Pancreas (tissue), 10 donors: ENCODE measurements around the gene MARCOL. TPM values are rescaled to one million over a fixed set of nuclear protein-coding genes. Genes with fewer than 3 reads are reported as not detected.
A peak's percentile ranks its signal among the peaks of the same experiment; 100 is the strongest.
"Not testable (repeated sequence)": the region's sequence is repeated elsewhere in the genome, so short reads cannot be mapped to it uniquely, and the experiment has no call there.

Experiments
- ATAC-seq, 4 donors: fragments of 200-7000 bp; cut with Tn5 transposase; one replicate each; pipeline versions ENCODE4 v1.8.0 to v1.9.1; 2020; ENCODE audit warnings: mild to moderate bottlenecking in 4 of 4, moderate library complexity in 4 of 4
- DNase-seq, 6 donors: peaks; one replicate each; pipeline ENCODE4 v3.0.0-alpha.2; 2020
- FAIRE-seq: peaks from 2 replicates; lab custom pipeline; 2012; peaks lifted over from hg19 to GRCh38; lab: Jason Lieb, UNC
- H3K27ac ChIP-seq, 4 donors: fragments of 200-600 bp; sonication (generic); 1 replicate in 3 of 4; 2 replicates in 1 of 4; pipeline versions ENCODE4 v1.5.0 to v1.8.0; 2020
- H3K27me3 ChIP-seq, 4 donors: fragments of 200-600 bp; one replicate each; pipeline ENCODE4 v1.8.0; 2021
- H3K36me3 ChIP-seq, 3 donors: fragments of 200-600 bp; sonication (generic) in 1 of 3; one replicate each; pipeline versions ENCODE4 v1.5.0 to v1.8.0; 2020 to 2021
- H3K4me1 ChIP-seq, 3 donors: fragments of 200-600 bp; one replicate each; pipeline ENCODE4 v1.8.0; 2021
- H3K4me3 ChIP-seq, 4 donors: fragments of 200-600 bp; sonication (generic) in 2 of 4; one replicate each; pipeline versions ENCODE4 v1.5.0 to v1.8.0; 2020 to 2021
- H3K9me3 ChIP-seq, 4 donors: fragments of 200-600 bp; one replicate each; pipeline ENCODE4 v1.8.0; 2021
- WGBS, 2 donors: extraction: QIAGEN DNeasy Blood & Tissue Kit; methylation state at CpG; one replicate each; pipeline ENCODE4 v1.1.7; 2013; 5-methylcytosine and 5-hydroxymethylcytosine counted together
- intact Hi-C, 3 donors: fragments of 100-400 bp; cut with DNase I; formaldehyde crosslinking; loops; one replicate each; pipeline versions ENCODE4 v1.11.1 to v1.14.2; 2022
- polyA plus RNA-seq, 2 donors: library from polyadenylated mRNA; stranded (reverse); fragments of 200-250 nt; gene quantifications; one replicate each; pipeline ENCODE4 v1.2.3, GENCODE V29; 2013
- total RNA-seq, 6 donors: library from RNA; stranded (reverse); fragmentation: NEBNext Ultra II Directional in 4 of 6; extraction: Animal tissue kit (Norgen Biotek cat#: 25700) in 4 of 6; gene quantifications; one replicate each; pipeline versions ENCODE4 v1.2.1 to v1.2.4, GENCODE V29; 2021 to 2023
- TF ChIP-seq, protein P1 (sequence below), 4 donors: fragments of 200-600 bp; sonication (generic) in 3 of 4; IDR thresholded peaks; one replicate each; pipeline versions ENCODE4 v1.5.0 to v1.8.0; 2021; ENCODE audit warnings: antibody characterized with exemption in 4 of 4
- donor health status: healthy with polysubstance abuse.
- donor health status: DM: no; HTN: no; CAD: no; lungs with moderate emphysema.
- donor health status: DM: no; HTN: no; CAD: no.
- donor health status: control.
- donor health status: control.
- donor health status: Bipolar disorder and iron deficiency.
- donor health status: DM: yes; HTN: yes; CAD: no.
- donor health status: DM: no; HTN: no; CAD: no.
- donor health status: DM: no; HTN: no; CAD: no.
- donor health status: DM: yes; HTN: yes; CAD: no.

Gene MARCOL
- total and polyA plus RNA-seq, 8 donors, result not detected

DNA sequence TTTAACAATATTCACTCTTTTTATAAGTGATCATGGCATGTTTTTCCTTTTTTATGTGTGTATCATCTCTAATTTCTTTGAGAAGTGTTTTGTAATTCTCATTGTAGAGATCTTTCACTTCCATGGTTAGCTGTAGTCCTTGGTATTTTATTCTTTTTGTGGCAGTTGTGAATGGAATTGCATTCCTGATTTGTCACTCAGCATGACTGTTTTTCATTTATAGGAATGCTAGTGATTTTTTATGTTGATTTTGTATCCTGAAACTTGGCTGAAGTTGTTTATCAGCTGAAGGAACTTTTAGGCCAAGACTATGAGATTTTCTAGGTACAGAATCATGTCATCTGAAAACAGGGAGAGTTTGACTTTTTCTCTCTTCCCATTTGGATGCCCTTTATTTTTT, 17.1 kb downstream of the MARCOL start:
- intact Hi-C loops, result no loop called here
- H3K36me3 ChIP-seq, result no peaks in the 10 kb centered on the region
- H3K4me1 ChIP-seq, result no peaks in the 10 kb centered on the region
- ATAC-seq (no peak), FAIRE-seq (no peak), DNase-seq (no peak)
- H3K4me3 ChIP-seq, result no peak overlapping the region
- no peaks in the 10 kb centered on the region for H3K27me3 ChIP-seq
- no peaks in the 10 kb centered on the region for H3K9me3 ChIP-seq
- H3K27ac ChIP-seq, result no peak overlapping the region
- TF ChIP-seq, protein P1, sequence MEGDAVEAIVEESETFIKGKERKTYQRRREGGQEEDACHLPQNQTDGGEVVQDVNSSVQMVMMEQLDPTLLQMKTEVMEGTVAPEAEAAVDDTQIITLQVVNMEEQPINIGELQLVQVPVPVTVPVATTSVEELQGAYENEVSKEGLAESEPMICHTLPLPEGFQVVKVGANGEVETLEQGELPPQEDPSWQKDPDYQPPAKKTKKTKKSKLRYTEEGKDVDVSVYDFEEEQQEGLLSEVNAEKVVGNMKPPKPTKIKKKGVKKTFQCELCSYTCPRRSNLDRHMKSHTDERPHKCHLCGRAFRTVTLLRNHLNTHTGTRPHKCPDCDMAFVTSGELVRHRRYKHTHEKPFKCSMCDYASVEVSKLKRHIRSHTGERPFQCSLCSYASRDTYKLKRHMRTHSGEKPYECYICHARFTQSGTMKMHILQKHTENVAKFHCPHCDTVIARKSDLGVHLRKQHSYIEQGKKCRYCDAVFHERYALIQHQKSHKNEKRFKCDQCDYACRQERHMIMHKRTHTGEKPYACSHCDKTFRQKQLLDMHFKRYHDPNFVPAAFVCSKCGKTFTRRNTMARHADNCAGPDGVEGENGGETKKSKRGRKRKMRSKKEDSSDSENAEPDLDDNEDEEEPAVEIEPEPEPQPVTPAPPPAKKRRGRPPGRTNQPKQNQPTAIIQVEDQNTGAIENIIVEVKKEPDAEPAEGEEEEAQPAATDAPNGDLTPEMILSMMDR (IDR thresholded peaks at IDR 0.05), result no peak

DNA sequence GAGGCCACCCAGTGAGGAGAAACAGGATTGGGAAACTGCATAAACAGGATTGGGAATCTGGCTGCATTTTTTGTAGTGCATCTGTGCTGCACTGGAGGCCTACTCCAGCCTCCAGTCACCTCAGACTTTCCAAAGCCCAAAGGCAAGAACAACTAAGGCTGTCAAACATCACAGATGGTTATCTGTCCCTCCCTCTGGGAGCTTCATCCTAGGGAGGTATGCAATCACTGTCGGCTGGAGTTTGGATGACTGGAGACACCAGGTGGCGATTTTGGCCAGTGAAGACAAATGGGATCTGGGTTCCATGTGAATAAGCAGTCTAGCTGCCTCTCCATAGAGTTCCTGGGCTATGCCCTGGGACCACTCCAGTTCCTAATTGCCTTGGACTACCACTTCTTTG, 21.0 kb downstream of the MARCOL start:
- FAIRE-seq (no peak), ATAC-seq (no peak), DNase-seq (no peak)
- 56 to 67% methylated on average over 2 of the region's 2 CpGs for WGBS, 2 donors
- H3K36me3 ChIP-seq, result no peaks in the 10 kb centered on the region
- H3K27ac ChIP-seq, result no peak overlapping the region
- H3K27me3 ChIP-seq, result no peaks in the 10 kb centered on the region
- H3K4me1 ChIP-seq, result no peaks in the 10 kb centered on the region
- TF ChIP-seq, protein P1 (IDR thresholded peaks at IDR 0.05), result no peak
- no peaks in the 10 kb centered on the region for H3K9me3 ChIP-seq
- intact Hi-C loops, result no loop called here
- no peak overlapping the region for H3K4me3 ChIP-seq

DNA sequence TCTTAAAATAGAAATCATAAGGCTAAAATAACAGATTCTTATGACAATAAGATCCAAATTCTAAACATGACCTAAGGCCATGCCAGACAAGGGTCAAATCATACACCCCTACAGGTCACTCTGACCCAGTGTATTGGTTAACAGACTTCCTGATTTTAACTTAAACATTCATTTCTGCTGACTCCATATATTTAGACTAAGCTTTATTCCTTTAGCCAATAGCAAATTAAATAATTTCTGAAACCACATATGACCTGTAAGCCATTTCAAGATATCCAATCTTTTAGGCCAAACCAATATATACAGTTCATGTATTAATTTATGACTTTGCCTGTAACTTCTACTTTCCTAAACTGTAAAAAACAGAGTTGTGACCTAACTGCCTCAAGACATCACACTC, 22.9 kb downstream of the MARCOL start:
- DNase-seq (no peak), ATAC-seq (no peak), FAIRE-seq (no peak)
- Histone ChIP-seq H3K36me3 (no peaks in the 10 kb centered on the region), H3K9me3 (no peaks in the 10 kb centered on the region), H3K27ac (no peak overlapping the region), H3K27me3 (no peaks in the 10 kb centered on the region), H3K4me3 (no peak overlapping the region), H3K4me1 (no peaks in the 10 kb centered on the region)
- TF ChIP-seq, protein P1 (IDR thresholded peaks at IDR 0.05), result no peak
- intact Hi-C loops, result no loop called here

DNA sequence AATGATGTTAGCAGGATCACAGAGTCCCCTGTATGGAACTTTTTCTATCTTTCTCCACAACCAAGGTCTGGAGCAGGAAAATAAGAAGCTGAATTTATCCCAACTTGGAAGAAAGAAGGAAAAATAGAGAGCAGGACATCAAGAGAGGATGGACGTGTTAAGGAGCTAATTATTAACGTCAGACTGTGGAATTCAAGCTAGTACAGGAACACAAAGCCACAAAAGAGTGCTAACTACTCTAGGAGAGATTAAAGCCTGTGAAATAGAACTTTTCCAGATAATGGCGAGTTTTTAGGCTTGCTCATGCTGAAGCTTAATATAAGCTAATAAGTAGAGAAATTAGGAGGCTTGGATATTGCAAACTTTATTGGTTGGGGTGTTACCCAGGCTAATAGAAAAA, 29.6 kb downstream of the MARCOL start:
- FAIRE-seq (no peak), ATAC-seq (peak in 2 of 4 donors; percentile 53 to 66), DNase-seq (no peak)
- no peaks in the 10 kb centered on the region for H3K36me3 ChIP-seq
- TF ChIP-seq, protein P1 (IDR thresholded peaks at IDR 0.05), result no peak
- peak overlapping the region in 2 of 4 donors; percentile 19 to 20 for H3K27ac ChIP-seq
- no peak overlapping the region for H3K4me3 ChIP-seq
- H3K4me1 ChIP-seq, result no peaks in the 10 kb centered on the region
- WGBS, 2 donors, result 31 to 44% methylated on average over 3 of the region's 3 CpGs
- no peaks in the 10 kb centered on the region for H3K9me3 ChIP-seq
- intact Hi-C loops, result no loop called here
- no peaks in the 10 kb centered on the region for H3K27me3 ChIP-seq

DNA sequence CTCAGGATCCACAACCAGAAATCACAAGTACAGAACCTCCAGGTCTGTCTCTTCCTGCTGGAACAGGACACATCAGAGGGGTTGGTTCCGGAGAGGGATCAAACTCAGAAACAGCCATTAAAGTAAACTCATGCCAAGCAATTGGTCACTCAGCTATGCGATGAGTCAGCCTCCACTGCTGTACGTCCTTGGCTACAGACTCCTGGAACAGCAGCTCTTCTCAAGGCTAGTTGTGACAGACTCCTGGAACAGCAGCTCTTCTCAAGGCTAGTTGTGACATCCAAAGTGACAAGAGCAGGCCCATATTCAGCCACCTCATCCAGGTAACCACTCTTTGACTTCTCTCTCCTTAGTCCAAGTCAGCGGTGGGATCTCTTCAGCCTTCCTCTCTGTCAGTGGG, 30.2 kb downstream of the MARCOL start, which contains the start of gene SPINK13:
Gene SPINK13 (plus strand): TSS at position 229 of the 400 bp plus-strand sequence. CDS start 1,279 bp downstream, outside the sequence.
- ATAC-seq, result peak; percentile 77 to 95 (median 84)
- no peak within 1 kb of the TSS for H3K4me3 ChIP-seq
- TF ChIP-seq, protein P1 (IDR thresholded peaks at IDR 0.05), result no peak
- no peak for FAIRE-seq
- 48 to 54% methylated on average over 4 of the region's 4 CpGs for WGBS, 2 donors
- intact Hi-C loops, result no loop called here
- no peaks in the 10 kb centered on the region for H3K9me3 ChIP-seq
- no peaks in the 10 kb centered on the region for H3K36me3 ChIP-seq
- no peaks in the 10 kb centered on the region for H3K27me3 ChIP-seq
- H3K27ac ChIP-seq, result peak within 1 kb of the TSS in 2 of 4 donors; percentile 19 to 20
- DNase-seq, result peak in 3 of 6 donors; percentile 20 to 45 (median 24)
- H3K4me1 ChIP-seq, result no peaks in the 10 kb centered on the region

DNA sequence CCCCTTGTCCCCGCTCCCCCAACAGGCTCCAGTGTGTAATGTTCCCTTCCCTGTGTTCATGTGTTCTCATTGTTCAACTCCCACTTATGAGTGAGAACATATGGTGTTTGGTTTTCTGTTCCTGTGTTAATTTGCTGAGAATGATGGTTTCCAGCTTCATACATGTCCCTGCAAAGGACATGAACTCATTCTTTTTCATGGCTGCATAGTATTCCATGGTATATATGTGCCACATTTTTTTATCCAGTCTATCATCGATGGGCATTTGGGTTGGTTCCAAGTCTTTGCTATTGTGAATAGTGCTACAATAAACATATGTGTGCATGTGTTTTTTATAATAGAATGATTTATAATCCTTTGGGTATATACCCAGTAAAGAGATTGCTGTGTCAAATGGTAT, 36.8 kb downstream of the MARCOL start:
- H3K27ac ChIP-seq, H3K4me1 ChIP-seq, H3K9me3 ChIP-seq, FAIRE-seq, H3K27me3 ChIP-seq, H3K4me3 ChIP-seq, intact Hi-C loops, H3K36me3 ChIP-seq, DNase-seq, ATAC-seq: not testable (repeated sequence)
- WGBS, 2 donors, result 88 to 94% methylated on average over 2 of the region's 2 CpGs

DNA sequence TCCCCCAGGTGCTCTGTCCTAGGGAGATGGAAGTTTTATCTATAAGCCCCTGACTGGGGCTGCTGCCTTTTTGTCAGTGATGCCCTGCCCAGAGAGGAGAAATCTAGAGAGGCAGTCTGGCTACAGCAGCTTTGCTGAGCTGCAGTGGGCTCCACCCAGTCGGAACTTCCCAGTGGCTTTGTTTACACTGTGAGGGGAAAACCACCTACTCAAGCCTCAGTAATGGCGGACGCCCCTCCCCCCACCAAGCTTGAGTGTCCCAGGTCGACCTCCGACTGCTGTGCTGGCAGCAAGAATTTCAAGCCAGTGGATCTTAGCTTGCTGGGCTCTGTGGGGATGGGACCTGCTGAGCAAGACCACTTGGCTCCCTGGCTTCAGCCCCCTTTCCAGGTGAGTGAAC, 42.6 kb downstream of the MARCOL start:
- intact Hi-C loops, H3K9me3 ChIP-seq, H3K27ac ChIP-seq, H3K4me1 ChIP-seq, H3K4me3 ChIP-seq, H3K27me3 ChIP-seq, DNase-seq, H3K36me3 ChIP-seq, FAIRE-seq, ATAC-seq: not testable (repeated sequence)
- 9 to 17% methylated on average over 5 of the region's 5 CpGs for whole genome bisulfite sequencing, 2 donors

DNA sequence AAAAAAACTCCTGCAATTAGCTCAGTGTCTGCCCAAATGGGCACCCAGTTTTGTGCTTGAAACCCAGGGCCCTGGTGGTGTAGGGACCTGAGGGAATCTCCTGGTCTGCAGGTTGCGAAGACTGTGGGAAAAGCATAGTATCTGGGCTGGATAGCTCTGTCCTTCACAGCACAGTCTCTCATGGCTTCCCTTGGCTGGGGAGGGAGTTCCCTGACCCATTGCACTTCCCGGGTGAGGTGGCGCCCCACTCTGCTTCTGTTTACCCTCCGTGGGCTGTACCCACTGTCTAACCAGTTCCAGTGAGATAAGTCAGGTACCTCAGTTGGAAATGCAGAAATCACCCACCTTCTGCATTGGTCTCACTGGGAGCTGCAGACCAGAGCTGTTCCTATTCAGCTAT, 43.0 kb downstream of the MARCOL start:
- H3K36me3 ChIP-seq, H3K27me3 ChIP-seq, intact Hi-C loops, FAIRE-seq, H3K27ac ChIP-seq, H3K4me1 ChIP-seq, ATAC-seq, H3K4me3 ChIP-seq, H3K9me3 ChIP-seq, DNase-seq: not testable (repeated sequence)
- 79 to 82% methylated on average over 4 of the region's 4 CpGs for WGBS, 2 donors
